NCI-H774 (cell line): ENCODE measurements around the gene KHNYN.
"Not testable (repeated sequence)": the region's sequence is repeated elsewhere in the genome, so short reads cannot be mapped to it uniquely, and the experiment has no call there.

Source experiments
- DNase-seq: peaks from one replicate; lab custom pipeline; 2025; lab: John Stamatoyannopoulos, UW

The KHNYN gene

DNA sequence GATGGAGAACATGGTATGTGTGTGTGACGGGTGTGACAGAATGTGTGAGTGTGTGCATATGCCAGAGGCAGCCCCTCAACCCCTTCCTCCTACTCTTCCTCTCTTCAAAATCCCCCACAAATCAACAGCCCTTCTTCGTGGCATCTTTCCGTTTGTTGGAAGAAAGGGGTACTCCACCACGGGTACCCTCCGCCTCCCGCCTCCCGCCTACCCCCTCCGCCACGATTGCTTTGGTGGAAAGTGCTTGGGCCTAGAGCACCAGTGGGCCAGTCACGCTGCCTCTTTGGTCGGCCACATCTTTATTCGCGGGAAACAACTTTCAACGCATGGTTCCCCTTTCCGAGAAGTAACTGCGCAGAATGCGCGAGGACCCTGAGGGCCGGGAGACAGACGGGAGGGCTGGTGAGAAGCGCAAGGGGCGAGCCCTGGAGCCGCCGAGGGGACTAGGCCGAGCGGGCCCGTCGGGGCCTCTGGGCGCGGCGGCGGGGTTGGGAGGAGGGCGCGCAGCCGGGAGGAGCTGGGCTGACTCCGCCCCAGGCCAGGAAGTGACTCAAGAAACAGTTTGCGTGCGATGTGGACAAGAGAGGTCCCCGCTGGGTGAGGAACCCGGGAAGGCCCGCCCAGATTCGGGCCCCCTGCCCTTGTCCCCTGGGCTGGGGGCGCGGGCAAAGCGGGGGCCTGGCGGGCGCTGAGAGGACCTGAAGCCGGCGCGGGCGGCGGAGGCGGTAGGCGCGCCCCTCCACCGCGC, at the start of gene KHNYN, which contains the start of gene CBLN3:
Gene KHNYN (plus strand): TSS at position 560 of the 748 bp plus-strand sequence. CDS start 777 bp downstream, outside the sequence.
Gene CBLN3 (minus strand): TSS at position 274 of the 748 bp plus-strand sequence. CDS start 614 bp downstream, outside the sequence.
- DNase-seq: peak; percentile 85

DNA sequence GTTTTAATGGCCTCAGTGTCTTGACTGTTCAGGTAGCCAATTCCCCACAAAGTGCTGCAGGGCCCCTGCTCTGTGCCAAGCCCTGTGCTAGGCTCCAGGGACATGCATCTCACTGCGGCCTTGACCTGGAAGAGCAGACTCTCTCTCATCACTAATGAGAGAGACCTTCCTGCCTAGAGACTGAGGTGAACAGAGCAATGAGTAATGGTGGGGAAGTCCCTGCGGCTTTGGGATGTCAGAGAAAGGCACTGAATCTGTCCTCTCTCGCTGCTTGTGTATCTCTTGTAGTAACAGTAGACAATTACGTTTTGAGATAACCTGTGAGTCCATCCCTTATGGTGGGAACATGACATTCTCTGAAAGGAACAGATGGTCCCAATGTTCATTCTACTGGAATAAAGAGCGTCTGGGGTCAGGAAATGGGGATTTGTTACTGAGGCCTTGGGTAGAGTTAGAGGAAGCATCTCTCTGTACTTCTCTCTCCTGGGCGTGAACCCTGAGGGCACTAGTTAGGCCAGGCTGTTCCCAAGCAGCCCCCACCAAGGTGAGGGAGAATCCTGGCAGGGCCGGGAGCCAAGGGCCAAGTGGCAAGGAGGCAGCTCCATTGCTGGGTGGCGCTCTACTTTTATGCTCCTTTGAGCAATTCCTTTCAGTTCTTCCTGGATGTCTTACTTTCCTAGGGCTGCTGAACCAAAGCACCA, 48.2 kb upstream of the KHNYN start:
- no peak for DNase-seq

DNA sequence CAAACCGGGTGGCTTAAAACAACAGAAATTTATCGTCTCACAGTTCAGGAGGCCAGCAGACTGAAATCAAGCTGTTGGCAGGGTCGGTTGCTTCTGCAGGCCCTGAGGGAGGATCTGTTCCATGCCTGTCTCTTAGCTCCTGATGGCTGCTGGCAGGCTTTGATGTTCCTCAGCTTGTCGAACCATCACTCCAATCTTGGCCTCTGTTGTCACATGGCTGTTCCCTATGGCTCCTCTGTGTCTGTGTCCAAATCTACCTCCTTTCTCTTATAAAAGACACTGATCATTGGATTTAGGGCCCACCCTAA, 47.7 kb upstream of the KHNYN start:
- DNase-seq: no peak

DNA sequence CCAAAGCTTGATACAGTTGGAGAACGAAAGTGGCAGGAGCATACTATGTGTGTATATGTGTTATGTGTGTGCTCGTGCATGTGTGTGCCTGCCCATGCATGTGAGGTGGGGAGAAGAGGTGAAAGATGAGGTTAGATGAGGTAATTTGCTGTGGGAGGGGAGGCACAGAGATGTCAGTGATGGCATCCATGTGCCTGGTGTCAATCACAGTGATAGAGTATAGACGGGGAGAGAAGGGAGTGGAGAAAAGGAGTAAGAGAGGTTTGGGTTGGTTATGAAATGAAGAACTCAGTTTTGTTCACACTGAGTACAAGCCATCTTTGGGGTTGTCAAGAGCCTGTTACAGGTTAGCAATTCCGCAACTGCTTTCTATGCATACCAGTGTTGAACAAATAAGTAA, 45.6 kb upstream of the KHNYN start:
- no peak for DNase-seq

DNA sequence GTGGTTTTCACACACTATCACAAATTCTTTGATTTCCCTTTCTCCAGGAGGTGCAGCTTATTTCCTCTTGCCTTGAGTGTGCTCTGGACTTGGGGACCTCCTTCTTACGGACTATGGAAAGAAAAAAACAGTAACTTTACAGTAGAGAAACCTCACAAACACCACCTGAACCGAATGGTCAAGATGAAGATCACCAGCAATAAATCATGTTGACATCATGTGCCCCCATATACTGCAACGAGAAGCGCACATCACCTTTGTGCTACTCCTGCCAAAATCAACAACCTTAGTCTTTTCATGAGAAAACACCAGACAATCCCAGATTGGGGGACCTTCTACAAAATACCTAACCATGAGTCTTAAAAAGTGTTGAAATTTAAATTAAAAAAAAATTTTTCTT, 44.2 kb upstream of the KHNYN start:
- no peak for DNase-seq

DNA sequence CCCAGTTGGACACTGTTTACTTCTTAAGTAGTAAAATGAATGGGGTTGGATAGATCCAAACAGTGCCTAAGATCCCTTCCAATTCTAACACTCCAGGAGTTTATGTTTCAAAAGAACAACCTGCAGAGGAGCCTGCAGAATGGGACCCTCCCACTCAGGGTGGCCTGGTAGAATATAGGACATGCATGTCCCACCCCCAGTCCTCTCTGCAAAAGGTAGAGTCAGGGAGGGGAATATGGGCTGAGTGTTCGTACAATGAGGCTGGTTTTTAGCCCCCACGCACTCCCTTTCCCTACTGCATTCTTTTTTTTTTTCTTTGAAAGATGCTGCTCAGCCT, 42.8 kb upstream of the KHNYN start:
- no peak for DNase-seq

DNA sequence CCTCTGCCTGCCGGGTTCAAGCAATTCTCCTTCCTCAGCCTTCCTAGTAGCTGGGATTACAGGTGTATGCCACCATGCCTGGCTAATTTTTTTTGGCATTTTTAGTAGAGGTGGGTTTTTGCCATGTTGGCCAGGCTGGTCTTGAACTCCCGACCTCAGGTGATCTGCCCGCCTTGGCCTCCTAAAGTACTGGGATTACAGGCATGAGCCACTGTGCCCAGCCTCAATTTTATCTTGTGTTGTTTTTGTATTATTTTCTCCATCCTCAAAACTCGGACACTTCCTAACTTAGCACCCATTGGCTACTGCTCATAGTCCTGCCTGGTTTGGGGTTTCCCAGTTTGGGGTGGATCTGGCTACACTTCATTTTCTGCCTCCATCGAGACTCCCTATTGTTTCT, 42.2 kb upstream of the KHNYN start:
- not testable (repeated sequence) for DNase-seq

DNA sequence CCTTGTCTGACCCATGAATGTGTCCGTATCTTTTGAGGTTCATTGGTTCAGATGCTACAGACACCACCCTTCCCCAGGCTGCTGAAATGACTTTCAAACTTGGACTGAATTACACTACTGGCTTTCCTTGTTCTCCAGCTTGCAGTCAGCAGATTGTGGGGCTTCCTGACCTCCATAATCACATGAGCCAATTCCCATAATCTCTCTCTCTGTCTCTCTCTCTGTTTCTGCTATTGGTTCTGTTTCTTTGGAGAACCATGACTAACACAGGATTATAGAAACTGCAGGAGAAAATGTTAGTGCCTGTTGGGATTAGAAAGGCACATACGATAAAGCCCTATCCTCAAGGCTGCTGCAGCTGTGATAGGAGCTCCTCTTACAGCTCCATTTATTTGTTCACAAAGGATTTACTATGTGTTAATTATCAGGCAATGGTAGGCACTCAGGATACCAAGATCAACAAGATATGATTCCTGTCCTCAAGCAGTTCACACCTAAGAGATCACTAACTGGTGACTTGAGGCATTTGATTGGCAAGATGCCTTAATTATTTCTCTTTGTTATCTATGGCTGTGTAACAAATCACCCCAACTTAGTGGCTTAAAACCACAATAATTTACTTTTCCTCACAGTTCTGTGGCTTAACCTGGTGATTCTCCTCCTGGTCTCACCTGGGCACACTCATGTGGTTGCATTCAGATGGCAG, 41.1 kb upstream of the KHNYN start:
- DNase-seq: no peak

DNA sequence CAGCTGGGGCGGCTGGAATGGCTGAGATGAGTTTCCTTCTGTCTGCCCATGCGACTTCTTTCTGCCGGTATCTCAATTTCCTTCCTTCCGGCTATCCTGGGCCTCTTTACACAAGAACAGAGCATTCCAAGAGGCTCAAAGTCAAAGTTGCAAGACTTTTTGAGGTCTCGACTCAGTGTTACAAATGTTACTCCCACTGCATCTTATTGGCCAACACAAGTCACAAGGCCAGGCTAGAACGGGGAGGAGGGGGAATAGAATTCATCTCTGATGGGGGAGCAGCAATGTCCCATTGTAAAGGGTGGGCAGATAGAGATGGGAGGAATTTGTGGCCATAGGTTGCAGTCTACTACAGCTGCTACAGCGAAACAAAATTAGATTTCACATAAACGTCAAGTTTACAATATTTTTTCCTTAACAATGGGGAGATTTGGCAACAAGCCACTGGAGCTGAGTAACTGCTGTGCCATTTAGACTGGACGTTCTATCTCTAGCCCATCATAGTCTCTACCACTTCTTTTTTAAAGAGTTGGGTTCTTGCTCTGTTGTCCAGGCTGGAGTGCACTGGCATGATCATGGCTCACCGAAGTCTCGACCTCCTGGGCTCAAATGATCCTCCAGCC, 40.4 kb upstream of the KHNYN start:
- DNase-seq: no peak

DNA sequence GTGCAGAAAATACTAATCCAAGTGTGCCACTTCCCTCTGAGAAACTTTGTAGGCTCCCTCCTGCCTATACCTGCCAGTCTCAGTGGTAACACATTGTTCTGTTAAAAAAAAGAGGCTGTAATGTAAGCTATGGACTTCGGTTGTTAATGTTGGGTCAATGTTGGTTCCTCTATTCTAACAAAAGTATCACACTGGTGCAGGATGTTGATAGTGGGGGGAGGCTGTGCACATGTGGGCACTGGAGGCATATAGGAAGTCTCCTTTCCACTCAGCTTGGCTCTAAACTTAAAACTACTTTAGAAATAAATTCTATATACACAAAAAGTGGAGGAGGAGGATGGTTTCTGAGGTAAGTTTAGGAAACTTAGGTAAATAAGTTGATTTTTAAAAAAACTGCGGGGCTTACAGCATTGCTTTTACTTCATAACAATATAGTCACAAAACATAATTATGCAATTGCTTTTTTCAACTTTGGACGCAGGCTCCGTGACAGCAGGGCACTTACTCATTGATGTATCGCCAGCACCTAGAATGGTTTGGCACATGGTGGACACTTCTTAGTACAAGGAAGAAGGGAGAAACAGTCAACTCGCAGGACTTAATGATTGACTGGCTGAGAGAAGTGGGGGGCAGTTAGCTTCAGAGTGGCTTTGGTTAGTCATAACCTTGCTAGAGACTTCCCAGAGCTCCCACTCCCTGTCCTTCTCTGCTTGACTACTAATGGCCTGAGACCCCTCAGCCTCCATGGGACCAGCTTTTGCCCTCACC, 38.9 kb upstream of the KHNYN start:
- no peak for DNase-seq

DNA sequence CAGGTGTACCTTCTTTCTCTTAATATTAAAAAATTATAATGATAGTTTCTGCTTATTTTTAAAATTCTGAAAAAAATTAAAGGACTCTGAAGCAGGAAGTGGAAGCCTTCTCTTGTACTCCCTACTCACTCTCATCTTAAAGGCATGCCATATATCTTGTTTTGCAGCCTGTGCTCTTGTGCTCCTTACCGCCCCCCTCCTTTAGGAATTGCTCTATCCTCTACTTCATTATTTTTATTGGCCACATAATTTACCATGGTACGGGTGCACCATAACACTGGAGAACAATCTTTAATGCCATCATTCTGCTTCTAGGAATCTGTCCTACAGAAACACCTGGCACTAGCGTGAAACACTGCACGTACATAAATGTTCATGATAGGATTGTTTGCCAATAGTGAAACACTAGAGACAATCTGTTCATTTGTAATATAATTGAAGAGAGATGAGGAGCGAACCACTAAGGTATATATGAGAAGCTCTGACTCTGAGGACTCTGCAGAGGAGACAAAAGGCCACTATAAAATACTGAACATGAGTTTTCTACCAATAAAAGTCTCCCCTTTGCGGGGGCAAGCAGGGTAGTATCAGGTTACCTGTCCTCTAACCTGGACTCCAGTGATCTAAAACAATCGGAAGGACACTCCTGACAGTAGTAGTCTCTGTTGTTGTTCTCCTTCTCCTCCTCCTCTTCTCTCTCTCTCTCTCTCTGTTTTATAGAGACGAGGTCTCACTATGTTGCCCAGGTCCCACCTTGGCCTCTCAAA, 37.2 kb upstream of the KHNYN start:
- DNase-seq: no peak

DNA sequence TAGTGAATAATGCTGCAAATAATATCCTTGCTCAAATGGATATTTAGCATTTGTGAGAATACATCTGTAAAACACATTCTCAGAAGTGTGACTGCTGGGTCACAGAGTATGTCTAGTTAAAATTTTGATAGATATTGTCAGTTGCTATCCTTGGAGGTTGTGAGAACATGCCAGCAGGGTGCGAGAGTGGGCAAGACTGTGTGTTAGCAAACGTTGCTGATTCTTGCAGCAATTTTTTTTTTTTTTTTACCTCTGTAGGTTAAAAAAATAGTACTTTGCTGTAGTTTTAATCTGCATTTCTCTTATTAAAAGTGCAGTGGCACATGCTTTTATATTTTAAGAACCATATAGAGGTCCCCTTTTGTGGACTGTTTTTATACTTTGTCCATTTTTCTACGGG, 35.5 kb upstream of the KHNYN start:
- no peak for DNase-seq

DNA sequence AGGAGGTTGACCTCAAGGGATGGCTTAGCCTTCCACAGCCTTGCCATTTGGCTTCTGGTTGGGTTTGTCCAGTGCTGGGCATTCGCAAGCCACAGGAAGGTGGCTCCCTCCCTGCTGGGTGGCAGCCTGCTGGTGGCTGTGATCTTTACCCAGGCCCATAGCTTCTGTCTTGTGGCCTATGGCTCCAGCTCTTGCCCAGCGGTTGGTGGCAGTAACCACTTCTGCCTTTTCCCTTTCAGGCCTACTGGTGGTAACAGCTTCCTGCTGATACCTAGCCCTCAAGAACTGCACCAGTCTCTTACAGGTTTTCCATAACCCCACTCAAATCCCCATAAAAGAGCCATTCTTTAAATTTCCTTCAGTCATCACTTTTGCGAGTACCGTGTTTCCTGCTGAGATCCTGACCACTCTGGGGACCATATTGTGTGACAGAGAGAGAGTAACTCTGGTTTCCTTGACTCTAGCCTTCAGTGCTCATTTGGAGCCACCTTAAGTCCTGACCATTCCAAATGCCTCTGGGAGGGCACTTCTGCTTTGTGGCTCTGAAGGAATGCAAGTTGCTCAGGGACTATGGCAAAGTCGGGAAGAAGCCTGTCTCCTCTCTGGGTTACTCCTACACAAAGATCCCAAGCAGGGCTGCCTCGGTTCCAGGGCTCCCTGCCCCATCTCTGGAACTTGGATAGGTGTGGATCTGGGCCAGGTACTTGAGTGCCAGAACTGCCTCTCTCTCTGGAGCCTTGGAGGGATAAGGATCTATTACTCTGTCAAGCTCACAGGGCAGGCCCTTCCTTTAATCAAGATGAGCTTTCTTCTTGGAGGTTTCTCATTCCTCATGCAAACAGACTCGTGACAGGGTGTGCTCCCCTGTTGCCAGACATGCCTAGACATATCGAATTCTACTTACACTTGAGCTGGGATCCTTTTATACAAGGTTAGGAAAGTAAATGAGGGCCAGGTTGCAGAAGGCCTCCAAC, 33.9 kb upstream of the KHNYN start:
- no peak for DNase-seq

DNA sequence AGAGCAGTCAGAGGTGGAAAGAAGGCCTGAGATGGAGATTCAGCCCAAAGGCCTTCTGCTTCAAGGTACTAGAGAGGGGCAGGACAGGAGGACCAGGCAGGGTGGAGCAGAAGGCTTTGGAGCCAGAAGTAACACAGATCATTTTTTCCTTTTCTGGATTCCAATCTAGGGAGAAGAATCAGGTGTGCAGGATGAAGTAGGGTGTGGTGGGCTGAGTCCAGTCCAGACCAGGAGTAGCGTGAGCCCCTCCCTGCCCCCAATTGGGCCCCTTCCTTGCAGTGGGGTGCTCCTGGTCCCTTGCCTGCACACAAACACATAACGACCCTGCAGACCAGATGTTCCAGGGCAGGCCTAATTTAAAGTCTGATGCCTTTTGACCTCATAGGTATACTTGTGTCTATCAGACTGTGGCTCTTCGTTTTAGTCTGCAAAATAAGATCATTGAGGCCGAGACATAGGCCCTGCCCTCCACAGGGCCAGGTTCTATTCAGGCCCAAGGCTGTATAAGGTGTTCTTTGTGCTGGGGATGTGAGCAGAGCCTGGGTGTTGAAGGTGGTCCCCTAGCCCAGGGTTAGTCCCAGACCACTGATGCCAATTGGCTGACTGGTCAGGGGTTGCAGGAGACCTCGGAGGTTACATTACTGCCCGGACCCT, 32.0 kb upstream of the KHNYN start:
- DNase-seq: no peak

DNA sequence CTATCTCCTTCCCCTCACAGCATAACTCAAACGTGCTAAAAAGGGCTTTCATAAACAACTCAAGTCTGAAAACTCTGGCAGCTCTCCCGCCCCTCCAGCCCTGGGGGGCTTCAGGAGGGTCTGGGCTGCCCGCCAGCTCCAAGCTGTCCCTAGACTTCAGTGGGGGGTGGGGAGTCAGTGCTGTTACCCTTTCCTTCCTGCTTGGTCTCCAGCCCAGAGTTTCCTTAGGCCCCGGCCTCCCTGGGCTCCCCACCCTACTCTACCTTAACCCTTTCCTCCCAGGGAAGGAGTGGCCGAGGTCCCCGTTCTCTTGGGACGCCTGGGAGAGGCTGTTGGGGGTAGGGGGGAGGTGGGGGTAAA, 31.5 kb upstream of the KHNYN start:
- no peak for DNase-seq

DNA sequence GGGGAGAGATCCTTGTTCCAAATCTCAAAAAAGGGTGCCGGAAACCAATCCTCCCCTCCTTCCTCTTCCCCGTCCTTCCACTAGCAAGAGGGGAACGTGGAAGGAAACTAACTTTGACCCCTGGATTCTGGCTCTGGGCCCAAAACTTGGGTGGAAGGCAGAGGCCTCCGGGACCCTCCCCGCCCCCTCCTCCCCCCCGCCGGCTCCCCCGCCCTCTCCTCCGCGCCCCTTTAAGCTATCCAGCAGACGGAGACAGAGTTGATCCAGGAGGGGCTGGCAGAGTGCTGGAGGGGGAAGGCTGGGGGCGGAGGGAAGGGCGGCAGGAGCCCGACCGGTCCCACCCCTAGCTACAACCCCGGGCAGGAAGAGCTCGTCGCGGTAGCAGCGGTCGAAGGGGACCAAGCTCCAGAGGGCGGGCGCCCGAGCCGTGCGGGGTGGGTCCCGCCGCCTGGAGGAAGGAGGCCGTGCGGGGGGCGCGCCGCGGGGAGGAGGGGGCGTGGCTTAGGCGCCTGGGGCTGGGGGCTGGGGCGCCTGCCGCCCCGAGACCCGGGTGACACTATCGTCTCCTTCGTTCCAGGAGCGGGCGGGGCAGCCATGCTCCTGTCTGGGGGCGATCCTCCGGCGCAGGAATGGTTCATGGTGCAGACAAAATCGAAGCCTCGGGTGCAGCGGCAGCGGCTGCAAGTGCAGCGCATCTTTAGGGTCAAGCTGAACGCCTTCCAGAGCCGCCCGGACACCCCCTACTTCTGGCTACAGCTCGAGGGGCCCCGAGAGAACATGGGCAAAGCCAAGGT, 30.9 kb upstream of the KHNYN start, which contains the start of gene NYNRIN:
Gene NYNRIN (plus strand): TSS at position 351 of the 794 bp plus-strand sequence. CDS start 244 bp downstream, at position 595.
- no peak for DNase-seq

DNA sequence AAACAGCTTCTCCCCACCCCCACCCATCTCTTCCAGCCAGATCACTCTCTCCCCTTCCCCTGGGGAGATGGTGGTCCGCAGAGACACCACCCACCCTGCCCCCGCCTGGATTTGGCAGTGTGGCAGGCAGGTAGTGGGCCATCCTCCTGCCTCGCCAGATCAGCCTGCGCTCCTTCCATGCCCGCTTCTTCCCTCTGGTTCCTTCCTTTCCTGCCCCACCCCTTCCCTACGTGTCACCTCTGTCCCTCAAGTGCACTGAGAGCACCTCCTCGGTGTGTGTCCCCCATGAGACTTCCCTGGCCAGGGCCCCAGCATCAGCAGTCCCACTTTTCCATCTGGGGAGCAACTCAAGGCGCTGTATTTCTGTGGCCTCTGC, 30.3 kb upstream of the KHNYN start:
- DNase-seq: no peak

DNA sequence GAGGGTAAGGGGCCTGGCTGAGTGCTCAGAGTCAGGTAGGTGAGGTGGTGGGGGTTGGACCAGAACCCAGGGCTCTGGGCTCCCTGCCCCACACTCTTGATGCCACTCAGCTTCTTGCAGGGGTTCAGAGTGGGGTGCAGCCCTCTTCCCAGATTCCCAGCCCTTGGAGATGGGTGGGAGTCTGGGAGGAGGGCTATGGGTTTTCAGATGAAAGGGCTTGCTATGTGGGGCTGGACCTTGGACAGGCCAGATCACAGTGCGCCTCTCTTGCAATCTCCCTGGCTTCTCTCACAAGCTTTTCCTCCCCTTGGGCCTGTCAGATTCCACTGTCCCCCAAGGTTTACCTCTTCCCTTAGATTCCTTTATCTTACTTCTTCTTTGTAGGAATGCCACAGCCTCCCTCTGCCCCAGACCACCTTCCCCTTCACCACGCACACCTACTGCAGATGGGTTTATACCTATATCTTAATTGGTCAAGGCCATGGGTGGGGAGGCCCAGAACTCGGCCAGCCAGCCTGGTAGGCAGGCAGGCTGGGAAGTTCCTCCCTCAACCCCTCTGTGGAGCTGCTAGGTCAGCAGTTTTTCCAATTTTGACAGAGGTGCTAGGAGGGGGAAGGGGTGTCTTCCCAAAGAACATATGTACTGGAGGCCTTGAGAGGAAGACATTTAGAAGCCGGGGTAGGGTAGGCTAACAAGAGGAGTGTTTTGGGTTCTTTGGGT, 29.6 kb upstream of the KHNYN start:
- no peak for DNase-seq
